Fibroblast of upper back skin (primary cell): ENCODE results near the gene MID1.

ENCODE experiments used
- DNase-seq: peaks from one replicate; pipeline ENCODE4 v3.0.0-alpha.2; 2013

The MID1 gene

GRCh38 chrX:10483191-10483831, 137.1 kb downstream of the MID1 start:
- no peak for DNase-seq

- DNase-seq: no peak
Measured at GRCh38 chrX:10482708-10483107, 137.7 kb downstream of the MID1 start.

GRCh38 chrX:10482261-10482660, 138.1 kb downstream of the MID1 start:
- no peak for DNase-seq

GRCh38 chrX:10480861-10481260, 139.5 kb downstream of the MID1 start:
- no peak for DNase-seq

GRCh38 chrX:10479508-10479907, 140.9 kb downstream of the MID1 start:
- no peak for DNase-seq

DNA sequence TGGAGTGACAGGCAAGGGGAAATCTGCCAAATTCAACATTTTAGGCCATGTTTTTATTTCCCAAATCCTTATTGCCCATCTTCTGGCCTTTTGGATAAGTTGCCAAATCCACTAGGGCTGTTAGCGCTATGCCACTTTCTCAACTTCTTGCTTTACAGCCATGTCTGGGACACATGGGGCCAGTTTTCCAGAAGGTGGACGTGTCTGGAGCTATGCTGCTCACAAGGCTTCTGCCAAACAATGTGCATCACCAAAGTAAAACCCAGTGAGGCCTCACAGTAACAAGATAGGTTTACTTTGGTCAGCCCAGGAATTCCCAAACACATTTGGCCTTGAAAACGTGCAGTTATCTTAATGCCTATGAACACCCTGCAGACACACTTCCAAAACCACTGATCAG, 142.9 kb downstream of the MID1 start:
- no peak for DNase-seq

DNA sequence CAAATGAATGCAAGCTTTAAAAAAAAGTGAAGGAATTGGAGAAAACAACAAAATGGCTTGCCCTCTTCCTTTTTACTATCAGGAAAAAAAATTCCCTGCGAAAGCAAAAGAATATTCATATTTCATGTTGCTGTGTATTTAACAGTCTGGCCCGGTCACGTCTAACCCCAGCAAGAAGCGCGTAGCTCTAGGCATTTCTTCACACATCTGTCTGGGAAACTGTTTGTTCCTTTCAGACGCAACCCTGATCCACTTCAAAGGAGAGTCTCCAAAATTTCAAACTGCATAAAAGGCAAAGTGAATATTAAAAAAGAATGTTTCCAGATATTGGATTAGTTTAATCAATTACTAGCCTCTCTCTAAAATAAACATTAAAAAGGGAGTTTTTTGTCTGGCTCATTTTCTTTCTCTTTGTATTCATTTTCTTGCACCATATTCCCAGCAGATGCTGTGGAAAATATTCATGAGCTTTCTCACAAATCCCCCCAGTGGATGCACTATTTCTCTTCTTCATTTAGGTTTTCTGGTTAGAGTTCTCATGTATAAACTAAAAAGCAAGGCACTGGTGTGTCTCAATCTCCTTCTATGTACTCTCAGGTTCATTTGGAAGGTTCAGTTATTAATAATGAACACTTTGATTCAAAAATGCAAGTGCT, 145.3 kb downstream of the MID1 start:
- DNase-seq: no peak

DNA sequence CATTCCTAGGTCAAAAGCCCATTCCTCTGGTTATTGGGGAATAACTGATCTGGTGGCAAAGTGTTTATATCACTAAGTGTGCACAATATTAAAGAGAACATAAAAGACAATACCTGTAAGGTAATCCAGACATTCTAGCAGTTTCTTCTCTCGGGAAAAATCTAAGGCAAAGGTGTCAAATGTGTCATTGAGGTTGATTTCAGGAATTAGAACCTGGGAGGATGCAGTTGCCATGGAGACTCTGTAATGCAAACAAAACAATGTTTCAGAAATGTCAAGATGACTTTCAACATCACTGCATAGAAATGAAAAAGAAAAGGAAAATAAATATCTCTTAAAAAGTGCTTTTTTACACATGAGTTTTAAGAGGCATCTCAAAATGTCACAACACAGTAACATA, 145.9 kb downstream of the MID1 start:
- no peak for DNase-seq

GRCh38 chrX:10471418-10471817, 149.0 kb downstream of the MID1 start:
- peak; percentile 64 for DNase-seq

DNA sequence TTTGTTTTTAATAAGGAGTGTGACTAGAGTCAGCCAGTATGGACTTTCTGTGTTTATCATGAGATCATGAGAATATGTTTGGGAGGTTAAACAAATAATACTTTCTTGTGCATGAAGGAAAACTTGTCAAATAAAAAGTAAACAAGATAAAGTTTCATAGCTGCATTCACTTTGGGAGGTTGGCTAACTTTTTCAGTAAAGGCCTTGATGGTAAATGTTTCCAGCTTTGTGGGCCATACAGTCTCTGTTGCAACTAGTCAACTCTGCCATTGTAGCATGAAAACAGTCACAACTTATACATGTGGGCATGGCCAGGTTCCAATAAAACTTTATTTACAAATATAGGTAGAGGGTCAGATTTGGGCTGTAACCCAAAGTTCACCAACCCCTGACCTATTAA, 150.4 kb downstream of the MID1 start:
- no peak for DNase-seq

DNA sequence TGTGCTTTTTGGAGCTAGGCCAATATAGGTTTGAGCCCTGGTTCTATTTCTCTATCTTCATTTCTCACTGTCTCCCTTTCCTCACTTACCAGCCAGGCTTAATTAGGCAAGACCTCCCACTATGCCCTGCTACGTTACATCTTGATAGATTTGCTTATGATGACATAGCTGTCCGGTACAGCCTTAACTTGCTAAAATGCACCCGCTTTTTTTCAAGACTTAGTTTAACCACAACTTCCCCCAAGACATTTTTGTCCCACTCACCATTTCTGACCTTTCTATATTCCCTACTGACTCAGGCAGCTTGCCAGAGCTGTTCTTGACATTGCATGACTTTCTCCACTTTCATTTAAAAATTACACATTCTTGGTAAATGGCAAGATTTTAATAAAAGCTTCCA, 152.6 kb downstream of the MID1 start:
- peak; percentile 77 for DNase-seq

DNA sequence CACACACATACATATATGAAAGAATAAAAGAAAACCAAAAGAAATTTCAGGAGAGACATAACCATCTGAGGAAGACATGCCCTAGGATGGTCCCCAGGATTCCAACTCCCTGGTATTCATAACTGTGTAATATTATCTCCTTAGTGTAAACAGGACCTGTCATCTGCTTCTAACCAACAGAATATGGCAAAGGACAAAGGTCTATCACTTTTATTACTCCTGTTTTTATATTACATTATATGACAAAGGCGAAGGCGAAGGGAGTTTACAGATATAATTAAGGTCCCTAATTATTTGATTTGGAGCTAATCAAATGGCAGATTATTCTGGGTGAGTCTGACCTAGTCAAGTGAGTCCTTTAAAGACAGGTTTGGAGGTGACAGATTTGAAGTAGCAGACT, 155.1 kb downstream of the MID1 start:
- no peak for DNase-seq

- no peak for DNase-seq
Measured at GRCh38 chrX:10457092-10457491, 163.3 kb downstream of the MID1 start.

DNA sequence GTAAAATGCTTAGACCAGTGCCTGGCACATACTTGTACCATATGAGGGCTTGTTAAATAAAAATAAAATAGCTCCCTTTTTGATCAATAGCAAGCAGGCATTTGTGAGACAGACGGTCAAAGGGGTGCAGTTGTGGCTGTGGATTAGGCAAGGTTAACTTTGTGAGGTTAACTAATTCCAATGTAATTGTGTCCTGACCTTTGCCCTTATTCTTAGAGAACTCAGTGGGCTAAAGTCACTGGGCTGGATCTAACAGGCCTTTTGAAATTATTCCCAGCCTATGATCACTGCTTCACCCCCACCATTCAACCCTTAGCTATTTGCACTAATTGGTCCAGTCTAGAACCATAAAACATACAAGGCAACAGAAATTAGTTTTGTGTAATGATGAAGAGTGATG, 166.4 kb downstream of the MID1 start:
- DNase-seq: no peak

- no peak for DNase-seq
Measured at GRCh38 chrX:10450959-10451355, 169.4 kb downstream of the MID1 start.

GRCh38 chrX:10450229-10450958, 170.0 kb downstream of the MID1 start:
- DNase-seq: peak; percentile 88

DNA sequence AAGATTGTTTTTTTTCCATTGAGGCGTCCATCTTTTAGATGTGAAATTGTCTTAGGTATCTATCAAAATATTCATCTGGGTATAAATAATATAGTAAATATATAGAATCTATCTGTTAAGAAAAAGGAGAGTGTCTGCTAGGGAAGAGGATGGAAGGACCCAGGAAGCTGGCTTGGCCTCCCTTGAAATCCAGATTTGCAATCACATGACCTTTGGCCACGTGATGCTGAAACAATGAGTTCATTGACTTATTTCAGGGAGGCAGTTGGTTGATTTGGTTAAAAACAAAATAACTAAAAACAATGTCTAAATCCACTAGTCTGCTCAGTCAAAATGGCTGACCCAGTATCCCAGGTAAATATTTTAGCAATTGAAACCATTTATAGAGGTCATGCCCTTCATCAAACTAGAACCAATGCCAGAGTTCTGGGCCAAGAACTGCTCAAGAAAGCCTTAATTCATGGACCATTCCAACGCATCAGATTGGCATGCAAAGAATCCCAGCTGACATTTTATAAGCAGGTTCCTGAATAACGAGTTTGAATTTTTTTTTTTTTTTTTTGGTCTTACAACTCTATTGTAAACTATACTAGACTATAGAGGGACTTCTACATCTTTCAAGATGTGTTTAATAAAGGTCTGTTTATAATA, 172.7 kb downstream of the MID1 start:
- peak; percentile 62 for DNase-seq

- DNase-seq: no peak
Measured at GRCh38 chrX:10444204-10444603, 176.2 kb downstream of the MID1 start.

GRCh38 chrX:10441464-10441863, 178.9 kb downstream of the MID1 start:
- DNase-seq: no peak

DNA sequence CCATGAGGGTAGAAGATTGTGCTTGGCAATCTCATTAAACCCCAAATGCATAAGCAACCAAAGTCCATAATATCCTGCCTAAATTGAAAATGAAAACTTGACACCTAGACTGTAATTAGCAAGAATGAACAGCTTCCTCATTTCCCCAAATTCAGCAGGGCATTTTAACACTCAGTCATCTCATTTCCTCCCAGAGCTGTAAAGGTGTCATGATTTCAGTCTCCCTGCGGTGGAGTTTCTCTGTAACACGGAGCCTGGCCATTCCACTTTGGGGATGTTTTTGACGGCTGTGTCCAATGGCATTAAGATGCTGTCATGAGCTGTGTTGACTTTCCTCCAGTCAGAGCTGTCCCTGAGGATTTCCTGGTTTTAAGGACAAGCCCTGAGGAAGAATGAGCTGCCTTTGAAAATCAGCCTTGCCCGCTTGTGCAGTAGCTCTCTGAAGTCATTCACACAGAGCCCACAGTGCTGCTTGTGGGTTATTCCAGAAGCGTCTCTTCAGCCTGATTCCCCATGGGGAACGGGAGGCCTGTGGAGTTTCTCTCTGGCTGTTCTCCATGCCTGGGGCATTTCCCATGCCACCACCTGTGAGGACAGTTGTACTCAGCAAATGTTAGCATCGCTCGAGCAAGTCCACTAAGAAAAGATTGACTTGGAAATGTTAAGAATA, 187.0 kb downstream of the MID1 start:
- DNase-seq: no peak

DNA sequence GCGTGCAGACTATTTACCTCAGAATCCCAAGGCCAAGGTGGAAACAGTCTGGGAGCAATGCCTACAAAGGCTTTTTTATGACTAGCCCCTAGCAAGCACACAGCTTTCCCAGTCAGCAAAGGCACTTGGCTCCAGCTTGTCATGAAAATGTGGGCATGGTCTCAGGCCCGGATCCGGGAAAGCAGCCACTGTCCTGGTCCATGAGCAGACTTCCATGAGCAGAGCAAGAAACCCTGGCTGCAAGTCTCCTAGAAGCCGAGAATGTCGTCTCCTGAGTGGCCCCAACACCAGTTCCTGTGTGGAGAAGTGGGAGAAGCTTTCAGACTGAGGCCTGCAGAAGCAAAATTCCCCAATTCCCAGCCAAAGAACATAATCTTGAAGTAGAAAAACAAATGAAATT, 190.5 kb downstream of the MID1 start:
- DNase-seq: no peak

GRCh38 chrX:10427249-10427648, 193.1 kb downstream of the MID1 start:
- no peak for DNase-seq

- DNase-seq: no peak
Measured at GRCh38 chrX:10423716-10424115, 196.7 kb downstream of the MID1 start.
